Neural progenitor cell (in vitro differentiated cells): ENCODE measurements around the gene DNAI4. TPM values are rescaled to one million over a fixed set of nuclear protein-coding genes. Genes with fewer than 3 reads are reported as not detected.
"Not testable (repeated sequence)": the region's sequence is repeated elsewhere in the genome, so short reads cannot be mapped to it uniquely, and the experiment has no call there.

Source experiments
- DNase-seq: peaks from one replicate; pipeline ENCODE4 v3.0.0-alpha.2; 2016; ENCODE audit warnings: low spot score
- H2AFZ ChIP-seq: fragments of 200-600 bp; sonication (generic); replicated peaks from 2 replicates; pipeline ENCODE4 v1.6.1; 2016; ENCODE audit warnings: antibody characterized with exemption
- H3F3A ChIP-seq: fragments of 200-600 bp; sonication (generic); 2 replicates; pipeline ENCODE4 v1.6.1; 2016; ENCODE audit warnings: antibody characterized with exemption, low read depth
- H3K27ac ChIP-seq: fragments of 200-600 bp; sonication (generic); 2 replicates; pipeline ENCODE4 v1.5.1; 2016; ENCODE audit warnings: mild to moderate bottlenecking
- H3K27me3 ChIP-seq: fragments of 200-600 bp; sonication (generic); 2 replicates; pipeline ENCODE4 v1.6.1; 2016; ENCODE audit warnings: mild to moderate bottlenecking, moderate library complexity
- H3K36me3 ChIP-seq: fragments of 200-600 bp; sonication (generic); 2 replicates; pipeline ENCODE4 v1.5.1; 2016
- H3K4me1 ChIP-seq: fragments of 200-600 bp; sonication (generic); 2 replicates; pipeline ENCODE4 v1.6.1; 2016; ENCODE audit warnings: mixed run types
- H3K4me2 ChIP-seq: fragments of 200-600 bp; sonication (generic); 2 replicates; pipeline ENCODE4 v1.6.1; 2016
- H3K4me3 ChIP-seq: fragments of 200-600 bp; sonication (generic); 2 replicates; pipeline ENCODE4 v1.5.1; 2016
- H3K79me2 ChIP-seq: fragments of 200-600 bp; sonication (generic); 2 replicates; pipeline ENCODE4 v1.6.1; 2016; ENCODE audit warnings: low read depth
- H3K9ac ChIP-seq: fragments of 200-600 bp; sonication (generic); 2 replicates; pipeline ENCODE4 v1.6.1; 2016
- H3K9me3 ChIP-seq: fragments of 200-600 bp; sonication (generic); 2 replicates; pipeline ENCODE4 v1.5.1; 2016; ENCODE audit warnings: low read depth
- H4K20me1 ChIP-seq: fragments of 200-600 bp; sonication (generic); 2 replicates; pipeline ENCODE4 v1.6.1; 2016; ENCODE audit warnings: low read depth
- H3K27ac Mint-ChIP-seq: 3 replicates; pipeline ENCODE4 v1.8.0; 2021; ENCODE audit warnings: mixed read lengths
- H3K27me3 Mint-ChIP-seq: 2 replicates; pipeline ENCODE4 v1.8.0; 2022; ENCODE audit warnings: low read depth, mild to moderate bottlenecking, inconsistent platforms, moderate library complexity, mixed read lengths; ENCODE audit not compliant: insufficient read depth
- H3K36me3 Mint-ChIP-seq: 3 replicates; pipeline ENCODE4 v1.8.0; 2021; ENCODE audit warnings: mixed read lengths
- H3K4me1 Mint-ChIP-seq: 3 replicates; pipeline ENCODE4 v1.8.0; 2021; ENCODE audit warnings: mixed read lengths
- H3K4me3 Mint-ChIP-seq: 3 replicates; pipeline ENCODE4 v1.8.0; 2021; ENCODE audit warnings: mild to moderate bottlenecking, moderate library complexity, mixed read lengths
- H3K9me3 Mint-ChIP-seq: 3 replicates; pipeline ENCODE4 v1.8.0; 2020; ENCODE audit warnings: mixed read lengths
- EZH2 ChIP-seq: fragments of 200-600 bp; sonication (generic); IDR thresholded peaks from 2 replicates; pipeline ENCODE4 v1.6.1; 2017; ENCODE audit warnings: antibody characterized with exemption, mild to moderate bottlenecking, moderate library complexity
- EZH2phosphoT487 ChIP-seq: fragments of 200-600 bp; sonication (generic); IDR thresholded peaks from 2 replicates; pipeline ENCODE4 v1.6.1; 2017; ENCODE audit warnings: antibody characterized with exemption
- total RNA-seq: library from RNA; depleted of rRNA; stranded (reverse); fragments of >200 nt; gene quantifications from 2 replicates; pipeline ENCODE4 v1.2.3, GENCODE V29; 2015; ENCODE audit warnings: low replicate concordance
- TF ChIP-seq, protein P1 (sequence below): fragments of 200-600 bp; sonication (generic); IDR thresholded peaks from 2 replicates; pipeline ENCODE4 v1.5.1; 2017; ENCODE audit warnings: antibody characterized with exemption, mild to moderate bottlenecking

DNAI4 gene
- total RNA-seq, 1 donor from 2014 or later, result 3.2 TPM

DNA sequence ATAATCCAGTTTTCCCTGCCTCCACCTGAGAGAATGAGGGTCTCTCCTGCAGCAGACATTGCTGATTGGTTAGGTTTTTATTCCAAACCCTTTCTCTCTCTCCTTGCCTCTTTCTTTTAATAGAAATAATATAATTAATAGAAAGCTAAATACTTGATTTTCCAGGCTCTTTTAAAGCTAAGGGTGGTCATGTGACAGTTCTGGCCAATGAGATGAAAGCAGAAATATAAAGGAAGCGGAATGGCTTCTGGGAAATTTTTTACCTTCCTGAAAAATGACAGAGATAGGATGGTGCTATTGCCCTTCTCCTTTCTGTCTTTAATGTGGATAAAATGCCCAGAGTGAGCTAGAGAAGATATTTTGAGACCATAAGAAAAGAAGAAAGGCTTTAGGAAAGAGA lies 35.6 kb downstream of the DNAI4 start:
- no peak for DNase-seq
- H3K9ac ChIP-seq, result no peak overlapping the region
- no peaks in the 10 kb centered on the region for H3K27me3 Mint-ChIP-seq
- H3F3A ChIP-seq, result no peaks in the 10 kb centered on the region
- no peaks in the 10 kb centered on the region for H3K9me3 Mint-ChIP-seq
- no peak overlapping the region for H2AFZ ChIP-seq
- H3K79me2 ChIP-seq, result no peaks in the 10 kb centered on the region
- no peak overlapping the region for H3K27ac ChIP-seq
- no peak overlapping the region for H3K4me3 Mint-ChIP-seq
- TF ChIP-seq EZH2, result no peak
- TF ChIP-seq, protein P1, sequence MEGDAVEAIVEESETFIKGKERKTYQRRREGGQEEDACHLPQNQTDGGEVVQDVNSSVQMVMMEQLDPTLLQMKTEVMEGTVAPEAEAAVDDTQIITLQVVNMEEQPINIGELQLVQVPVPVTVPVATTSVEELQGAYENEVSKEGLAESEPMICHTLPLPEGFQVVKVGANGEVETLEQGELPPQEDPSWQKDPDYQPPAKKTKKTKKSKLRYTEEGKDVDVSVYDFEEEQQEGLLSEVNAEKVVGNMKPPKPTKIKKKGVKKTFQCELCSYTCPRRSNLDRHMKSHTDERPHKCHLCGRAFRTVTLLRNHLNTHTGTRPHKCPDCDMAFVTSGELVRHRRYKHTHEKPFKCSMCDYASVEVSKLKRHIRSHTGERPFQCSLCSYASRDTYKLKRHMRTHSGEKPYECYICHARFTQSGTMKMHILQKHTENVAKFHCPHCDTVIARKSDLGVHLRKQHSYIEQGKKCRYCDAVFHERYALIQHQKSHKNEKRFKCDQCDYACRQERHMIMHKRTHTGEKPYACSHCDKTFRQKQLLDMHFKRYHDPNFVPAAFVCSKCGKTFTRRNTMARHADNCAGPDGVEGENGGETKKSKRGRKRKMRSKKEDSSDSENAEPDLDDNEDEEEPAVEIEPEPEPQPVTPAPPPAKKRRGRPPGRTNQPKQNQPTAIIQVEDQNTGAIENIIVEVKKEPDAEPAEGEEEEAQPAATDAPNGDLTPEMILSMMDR, result no peak
- TF ChIP-seq EZH2phosphoT487, result no peak
- H3K27me3 ChIP-seq, result no peaks in the 10 kb centered on the region
- H3K9me3 ChIP-seq, result no peaks in the 10 kb centered on the region
- no peaks in the 10 kb centered on the region for H3K4me1 Mint-ChIP-seq
- H3K4me2 ChIP-seq, result no peak overlapping the region
- no peak overlapping the region for H3K27ac Mint-ChIP-seq
- H4K20me1 ChIP-seq, result no peaks in the 10 kb centered on the region
- peaks cover 5% of the 10 kb centered on the region for H3K4me1 ChIP-seq
- H3K36me3 Mint-ChIP-seq, result peaks cover 4% of the 10 kb centered on the region
- H3K4me3 ChIP-seq, result no peak overlapping the region
- H3K36me3 ChIP-seq, result no peaks in the 10 kb centered on the region

DNA sequence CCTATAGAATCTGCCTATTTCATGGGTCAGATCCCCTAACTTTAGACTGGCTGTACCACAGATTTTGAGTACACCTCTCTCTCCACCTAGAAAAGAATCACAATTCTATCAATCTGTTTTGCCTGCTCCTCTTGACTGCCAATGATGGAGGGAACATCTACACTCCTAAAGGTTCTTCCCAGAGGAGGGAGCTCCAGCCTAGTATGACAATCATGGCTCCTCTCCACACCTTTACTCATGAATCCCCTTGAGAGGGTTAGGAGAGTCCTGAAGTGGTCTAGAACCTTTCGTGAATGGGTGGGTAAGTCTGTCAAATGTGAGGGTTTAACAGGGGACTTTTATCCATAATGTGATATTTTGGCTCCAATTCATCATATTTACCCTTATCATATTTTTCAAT lies 48.0 kb downstream of the DNAI4 start:
- Histone ChIP-seq H3K4me1 (no peaks in the 10 kb centered on the region), H3K79me2 (no peaks in the 10 kb centered on the region), H3K4me3 (no peak overlapping the region), H2AFZ (no peak overlapping the region), H4K20me1 (no peaks in the 10 kb centered on the region), H3K27ac (no peak overlapping the region), H3K27me3 (no peaks in the 10 kb centered on the region), H3K9me3 (no peaks in the 10 kb centered on the region), H3K36me3 (no peaks in the 10 kb centered on the region), H3K4me2 (no peak overlapping the region), H3K9ac (no peak overlapping the region), H3F3A (no peaks in the 10 kb centered on the region)
- H3K4me1 Mint-ChIP-seq, result no peaks in the 10 kb centered on the region
- TF ChIP-seq, protein P1, result no peak
- TF ChIP-seq EZH2phosphoT487 (no peak), EZH2 (no peak)
- peaks cover 8% of the 10 kb centered on the region for H3K9me3 Mint-ChIP-seq
- no peak overlapping the region for H3K27ac Mint-ChIP-seq
- H3K36me3 Mint-ChIP-seq, result peaks cover 10% of the 10 kb centered on the region
- H3K27me3 Mint-ChIP-seq, result no peaks in the 10 kb centered on the region
- DNase-seq, result no peak
- H3K4me3 Mint-ChIP-seq, result no peak overlapping the region

DNA sequence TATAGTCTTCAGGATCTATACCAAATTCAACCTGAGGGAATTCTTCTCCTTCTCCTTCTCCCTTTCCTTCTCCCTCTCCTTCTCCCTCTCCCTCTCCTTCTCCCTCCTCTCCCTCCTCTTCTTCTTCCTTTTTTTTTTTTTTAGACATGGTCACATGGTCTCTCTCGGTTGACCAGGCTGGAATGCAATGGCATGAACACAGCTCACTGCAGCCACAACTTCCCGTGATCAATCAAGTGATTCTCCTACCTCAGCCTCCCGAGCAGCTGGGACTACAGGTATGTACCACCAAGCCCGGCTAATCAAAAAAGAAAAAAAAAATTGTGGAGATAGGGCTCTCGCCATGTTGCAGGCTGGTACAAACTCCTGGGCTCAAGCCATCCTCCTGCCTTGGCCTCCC lies 51.5 kb downstream of the DNAI4 start:
- Histone ChIP-seq H3K9me3 (no peaks in the 10 kb centered on the region), H3K27me3 (no peaks in the 10 kb centered on the region), H3K4me3 (no peak overlapping the region), H3K4me2 (no peak overlapping the region), H3K27ac (no peak overlapping the region), H3K9ac (no peak overlapping the region), H4K20me1 (no peaks in the 10 kb centered on the region), H3K4me1 (no peaks in the 10 kb centered on the region), H3F3A (no peaks in the 10 kb centered on the region), H2AFZ (no peak overlapping the region), H3K36me3 (no peaks in the 10 kb centered on the region), H3K79me2 (no peaks in the 10 kb centered on the region)
- H3K4me1 Mint-ChIP-seq, result no peaks in the 10 kb centered on the region
- H3K27me3 Mint-ChIP-seq, result no peaks in the 10 kb centered on the region
- no peak overlapping the region for H3K27ac Mint-ChIP-seq
- H3K36me3 Mint-ChIP-seq, result peaks cover under 1% of the 10 kb centered on the region
- no peak overlapping the region for H3K4me3 Mint-ChIP-seq
- no peak for DNase-seq
- peaks cover under 1% of the 10 kb centered on the region for H3K9me3 Mint-ChIP-seq
- TF ChIP-seq EZH2phosphoT487 (no peak), EZH2 (no peak)
- TF ChIP-seq, protein P1, result no peak

DNA sequence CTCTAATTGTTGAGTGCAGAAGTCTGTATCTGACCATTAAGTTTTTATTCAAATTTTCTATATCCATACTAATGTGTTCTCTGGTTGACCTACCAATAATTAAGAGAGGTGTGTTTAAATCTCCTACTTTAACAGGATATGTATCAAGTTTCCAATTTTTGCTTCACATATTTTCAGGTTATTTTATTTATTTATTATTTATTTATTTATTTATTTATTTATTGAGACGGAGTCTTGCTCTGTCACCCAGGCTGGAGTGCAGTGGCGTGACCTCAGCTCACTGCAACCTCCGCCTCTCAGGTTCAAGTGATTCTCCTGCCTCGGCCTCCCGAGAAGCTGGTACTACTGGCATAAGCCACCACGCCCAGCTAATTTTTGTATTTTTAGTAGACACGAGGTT lies 52.6 kb downstream of the DNAI4 start:
- not testable (repeated sequence) for H3K36me3 ChIP-seq, H3F3A ChIP-seq, H3K36me3 Mint-ChIP-seq, H3K4me2 ChIP-seq, H3K79me2 ChIP-seq, H3K4me1 ChIP-seq, H3K9ac ChIP-seq, H3K9me3 ChIP-seq, H3K27ac ChIP-seq, H3K27me3 Mint-ChIP-seq, H3K4me3 Mint-ChIP-seq, H3K4me1 Mint-ChIP-seq, H3K4me3 ChIP-seq, H4K20me1 ChIP-seq, DNase-seq, H3K27ac Mint-ChIP-seq, H3K9me3 Mint-ChIP-seq, H3K27me3 ChIP-seq, H2AFZ ChIP-seq
